GM12878 (cell line): ENCODE data around the gene RETREG2. TPM values are rescaled to one million over a fixed set of nuclear protein-coding genes. Genes with fewer than 3 reads are reported as not detected.

Experiments
- BHLHE40 ChIP-seq, 2 experiments: fragments of 450-650 bp in 1 of 2; IDR thresholded peaks; 2 replicates each; pipeline ENCODE4 v1.6.1; 2011 to 2017; ENCODE audit warnings: low read depth in 2 of 2, borderline replicate concordance in 1 of 2, improper control_type of control experiment in 1 of 2, low read length in 1 of 2, mild to moderate bottlenecking in 1 of 2
- CBX3 ChIP-seq: fragments of 200-600 bp; sonication (generic); IDR thresholded peaks from 2 replicates; pipeline ENCODE4 v1.6.1; 2016; ENCODE audit warnings: low read depth, borderline replicate concordance
- CBX5 ChIP-seq: sonication (generic); IDR thresholded peaks from 2 replicates; pipeline ENCODE4 v1.6.1; 2016; ENCODE audit warnings: low read depth, moderate library complexity, mild to moderate bottlenecking, inconsistent platforms
- DPF2 ChIP-seq: fragments of 450-650 bp; IDR thresholded peaks from 2 replicates; pipeline ENCODE4 v1.6.1; 2017; ENCODE audit warnings: mild to moderate bottlenecking
- ETV6 ChIP-seq, 2 experiments: fragments of 450-650 bp in 1 of 2; IDR thresholded peaks in 1 of 2; conservative IDR thresholded peaks in 1 of 2; 2 replicates each; pipeline ENCODE4 v1.6.1; 2014; ENCODE audit warnings: antibody characterized with exemption in 1 of 2, borderline replicate concordance in 1 of 2, low read depth in 1 of 2, mild to moderate bottlenecking in 1 of 2, moderate library complexity in 1 of 2
- FOXM1 ChIP-seq: IDR thresholded peaks from 2 replicates; pipeline ENCODE4 v1.6.1; 2012; ENCODE audit warnings: low read depth, mild to moderate bottlenecking, inconsistent platforms, low read length, moderate library complexity
- GATAD2B ChIP-seq: fragments of 450-650 bp; conservative IDR thresholded peaks from 2 replicates; pipeline ENCODE4 v1.6.1; 2017; ENCODE audit warnings: low read depth, mild to moderate bottlenecking, moderate library complexity
- HDGF ChIP-seq: fragments of 450-650 bp; IDR thresholded peaks from 2 replicates; pipeline ENCODE4 v1.6.1; 2016; ENCODE audit warnings: antibody characterized with exemption
- MTA2 ChIP-seq: fragments of 450-650 bp; IDR thresholded peaks from 2 replicates; pipeline ENCODE4 v1.6.1; 2016; ENCODE audit warnings: low read depth, mild to moderate bottlenecking, moderate library complexity
- NFYB ChIP-seq: IDR thresholded peaks from 2 replicates; pipeline ENCODE4 v1.6.1; 2011; ENCODE audit warnings: low read depth, mild to moderate bottlenecking, low read length, improper control_type of control experiment, moderate library complexity; ENCODE audit not compliant: insufficient read depth
- PKNOX1 ChIP-seq: fragments of 450-650 bp; IDR thresholded peaks from 2 replicates; pipeline ENCODE4 v1.6.1; 2016; ENCODE audit warnings: mild to moderate bottlenecking
- PRDM15 ChIP-seq: fragments of 450-650 bp; formaldehyde crosslinking; IDR thresholded peaks from 2 replicates; pipeline ENCODE4 v1.4.0; 2020; ENCODE audit warnings: mild to moderate bottlenecking, moderate library complexity
- RB1 ChIP-seq: fragments of 450-650 bp; formaldehyde crosslinking; IDR thresholded peaks from 2 replicates; pipeline ENCODE4 v1.6.1; 2017; ENCODE audit warnings: mild to moderate bottlenecking, borderline replicate concordance
- RELA ChIP-seq: fragments of 450-650 bp; IDR thresholded peaks from 2 replicates; pipeline ENCODE4 v1.8.0; 2014; ENCODE audit warnings: borderline replicate concordance; ENCODE audit not compliant: partially characterized antibody
- SKIL ChIP-seq: fragments of 450-650 bp; IDR thresholded peaks from 2 replicates; pipeline ENCODE4 v1.6.1; 2017; ENCODE audit warnings: mild to moderate bottlenecking, low read depth, inconsistent platforms; ENCODE audit not compliant: poor library complexity, severe bottlenecking
- SMARCA5 ChIP-seq: fragments of 450-650 bp; IDR thresholded peaks from 2 replicates; pipeline ENCODE4 v1.6.1; 2017; ENCODE audit warnings: mild to moderate bottlenecking
- ZNF687 ChIP-seq: fragments of 450-650 bp; IDR thresholded peaks from 2 replicates; pipeline ENCODE4 v1.6.1; 2017; ENCODE audit warnings: mild to moderate bottlenecking, moderate library complexity
- polyA plus RNA-seq, 11 experiments: library from polyadenylated mRNA; depleted of rRNA in 4 of 11; unstranded in 6 of 11; stranded (reverse) in 5 of 11; fragments of >200 nt; fragmentation: Nextera tagmentation in 4 of 11; fragmentation: Illumina TruSeq in 1 of 11; extraction: Ambion mirVana in 4 of 11; extraction: Trizol in 1 of 11; gene quantifications; 1 replicate in 1 of 11; 2 replicates in 10 of 11; pipeline versions ENCODE4 v1.2.1 to v1.2.3, GENCODE V29; 2011 to 2016; ENCODE audit warnings: inconsistent platforms in 2 of 11, missing spikeins in 2 of 11, low read depth in 1 of 11
- total RNA-seq, 4 experiments: library from RNA; depleted of rRNA in 3 of 4; stranded (reverse); fragments of >200 nt in 3 of 4; fragmentation: Illumina TruSeq in 1 of 4; extraction: Trizol in 1 of 4; gene quantifications; 2 replicates each; pipeline versions ENCODE4 v1.2.1 to v1.2.3, GENCODE V29; 2013 to 2021

RETREG2 gene
- total and polyA plus RNA-seq, 10 of the 15 experiments (the other 5 are each of a cell fraction or from before 2014, with no cell fraction given) = 10.1 to 72.0 (median 28.3) TPM

DNA sequence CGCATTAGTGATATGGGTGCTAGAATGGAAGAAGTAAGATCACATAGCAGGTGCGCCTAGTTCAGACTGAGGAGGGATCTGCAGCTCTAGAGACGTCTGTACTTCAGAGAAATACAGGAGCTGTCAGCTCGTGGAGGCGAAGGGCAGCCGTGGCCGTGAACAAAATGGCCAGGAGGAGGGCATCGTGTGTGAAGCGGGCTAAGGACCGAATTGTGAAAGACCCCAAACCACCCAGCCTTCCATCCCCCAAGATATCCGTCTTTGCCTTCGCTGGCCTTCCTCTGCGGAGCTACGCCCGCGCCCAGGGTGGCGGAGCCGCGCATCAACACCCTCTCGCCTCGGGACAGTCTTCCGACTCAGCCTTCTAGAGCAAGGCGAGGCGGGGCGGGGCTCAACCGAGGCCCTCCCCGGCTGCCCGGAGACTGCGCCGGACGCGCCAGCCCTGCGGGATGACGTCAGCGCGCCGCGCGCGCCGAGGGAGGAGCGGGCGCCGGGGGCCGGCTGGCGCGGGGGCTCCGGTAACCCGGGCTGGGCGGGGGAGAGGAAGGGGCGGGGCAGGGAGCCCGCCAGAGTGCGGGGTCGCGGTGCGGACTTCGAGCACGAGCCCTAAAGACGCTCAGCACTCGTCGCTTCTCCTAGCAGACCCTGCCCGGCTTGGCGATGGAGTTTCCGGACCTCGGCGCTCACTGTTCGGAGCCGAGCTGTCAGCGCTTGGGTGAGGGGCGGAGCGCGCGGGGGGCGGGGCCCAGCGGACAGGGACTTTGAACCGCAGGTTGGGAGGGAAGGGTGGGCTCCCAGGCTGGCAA is 28.5 kb downstream of the RETREG2 start, which contains the start of gene ZFAND2B (continued):
- peak; percentile 45 for TF ChIP-seq SKIL
- peak; percentile 65; the same call in 1 of the 2 replicates for TF ChIP-seq DPF2
- TF ChIP-seq HDGF = 0 out of 2 replicates have a peak, but pooled peaks have one; percentile 40
- TF ChIP-seq PRDM15 = no peak
- no peak for TF ChIP-seq MTA2
- 0 out of 2 replicates have a peak, but pooled peaks have one; percentile 39 for TF ChIP-seq PKNOX1
- TF ChIP-seq RELA = peak; percentile 45
- TF ChIP-seq NFYB = no peak
- TF ChIP-seq ETV6 (conservative IDR thresholded peaks at IDR 0.05 in 1 of 2, IDR thresholded peaks at IDR 0.05 in 1 of 2; ENCODE audit: borderline replicate concordance in 1 of 2, low read depth in 1 of 2) = no peak
- TF ChIP-seq SMARCA5 = 0 out of 2 replicates have a peak, but pooled peaks have one; percentile 53
- no peak for TF ChIP-seq FOXM1
- no peak; the same call in none of the 2 replicates for TF ChIP-seq ZNF687
- TF ChIP-seq RB1 = peak; percentile 67; the same call in 1 of the 2 replicates
- TF ChIP-seq CBX5 = no peak
- peak; percentile 75 for TF ChIP-seq GATAD2B
- 0 out of 4 replicates have a peak, but pooled peaks of 1 of the 2 experiments have one; percentile 55 for TF ChIP-seq BHLHE40 (IDR thresholded peaks at IDR 0.05; ENCODE audit: borderline replicate concordance in 1 of 2, low read depth in 2 of 2, low read length in 1 of 2)
- TF ChIP-seq CBX3 = no peak
